GM21528 (cell line): ENCODE data around the gene MAPK8IP2.
"Not testable (repeated sequence)": the region's sequence is repeated elsewhere in the genome, so short reads cannot be mapped to it uniquely, and the experiment has no call there.

Experiments
- ATAC-seq: cut with Tn5 transposase; IDR thresholded peaks from one replicate; pipeline ENCODE4 v1.9.1; 2021; ENCODE audit warnings: mild to moderate bottlenecking, moderate library complexity; ENCODE audit not compliant: unreplicated experiment, low FRiP score

MAPK8IP2 gene

GRCh38 chr22:50628543-50629134 lies 28.0 kb downstream of the MAPK8IP2 start:
- peak; percentile 1 for ATAC-seq

- ATAC-seq: no peak
Observed at GRCh38 chr22:50630376-50630775, 29.8 kb downstream of the MAPK8IP2 start.

GRCh38 chr22:50633086-50633485 lies 32.5 kb downstream of the MAPK8IP2 start:
- ATAC-seq: no peak

GRCh38 chr22:50633771-50634170 lies 33.2 kb downstream of the MAPK8IP2 start:
- ATAC-seq: no peak

GRCh38 chr22:50635591-50635990 lies 35.0 kb downstream of the MAPK8IP2 start:
- ATAC-seq: no peak

GRCh38 chr22:50640296-50640695 lies 39.7 kb downstream of the MAPK8IP2 start:
- ATAC-seq: not testable (repeated sequence)

GRCh38 chr22:50640857-50641647 lies 40.5 kb downstream of the MAPK8IP2 start:
- no peak for ATAC-seq

GRCh38 chr22:50641696-50642607 lies 41.4 kb downstream of the MAPK8IP2 start:
- ATAC-seq: no peak

GRCh38 chr22:50643021-50643820 lies 42.6 kb downstream of the MAPK8IP2 start:
- not testable (repeated sequence) for ATAC-seq

GRCh38 chr22:50643821-50644101 lies 43.2 kb downstream of the MAPK8IP2 start:
- not testable (repeated sequence) for ATAC-seq

- ATAC-seq: no peak
Observed at GRCh38 chr22:50653256-50653655, 52.7 kb downstream of the MAPK8IP2 start.

- not testable (repeated sequence) for ATAC-seq
Observed at GRCh38 chr22:50654664-50655063, 54.1 kb downstream of the MAPK8IP2 start.

GRCh38 chr22:50656122-50657070 lies 55.8 kb downstream of the MAPK8IP2 start:
- ATAC-seq: no peak

GRCh38 chr22:50657925-50658324 lies 57.3 kb downstream of the MAPK8IP2 start:
- no peak for ATAC-seq

GRCh38 chr22:50659711-50660110 lies 59.1 kb downstream of the MAPK8IP2 start:
- not testable (repeated sequence) for ATAC-seq

GRCh38 chr22:50660306-50660705 lies 59.7 kb downstream of the MAPK8IP2 start:
- ATAC-seq: no peak
